GM12878 (cell line): Measurements from ENCODE around the gene EXO1. TPM values are rescaled to one million over a fixed set of nuclear protein-coding genes. Genes with fewer than 3 reads are reported as not detected.

ENCODE experiments used
- ATAC-seq: fragments of 200-7000 bp; cut with Tn5 transposase; 3 replicates; pipeline ENCODE4 v1.9.1; 2020; ENCODE audit warnings: mild to moderate bottlenecking, moderate library complexity
- BruUV-seq: library from RNA; stranded (reverse); fragments of 400-500 nt; replicated peaks from 2 replicates; lab custom pipeline; 2021; lab: Mats Ljungman, UMichigan
- CTCF ChIA-PET: fragments of 300-600 bp; sonication (Branson Sonifier 250); formaldehyde crosslinking; extraction: SDS; loops from one replicate; lab custom pipeline; 2021; ENCODE audit warnings: inconsistent platforms; lab: Yijun Ruan, JAX
- POLR2A ChIA-PET: fragments of 350-600 bp; formaldehyde crosslinking; extraction: SDS; loops from one replicate; lab custom pipeline; 2021; ENCODE audit warnings: inconsistent platforms; lab: Charles Lee
- RAD21 ChIA-PET: fragments of 300-600 bp; sonication (Branson Sonifier 250); formaldehyde crosslinking; loops from one replicate; lab custom pipeline; 2023; ENCODE audit warnings: antibody characterized with exemption; ENCODE audit not compliant: unreplicated experiment; lab: Charles Lee
- SMC1A ChIA-PET: fragments of 300-600 bp; sonication (Branson Sonifier 250); formaldehyde crosslinking; loops from one replicate; lab custom pipeline; 2023; ENCODE audit not compliant: unreplicated experiment, uncharacterized antibody; lab: Charles Lee
- DNase-seq: peaks from one replicate; pipeline ENCODE4 v3.0.0-alpha.2; 2011; ENCODE audit warnings: low read depth, low spot score
- FAIRE-seq: peaks from 3 replicates; lab custom pipeline; 2011; peaks lifted over from hg19 to GRCh38; lab: Jason Lieb, UNC
- H2AFZ ChIP-seq: 2 replicates; pipeline ENCODE4 v1.6.0; 2011; ENCODE audit warnings: low read depth, low read length, control low read depth; ENCODE audit not compliant: control insufficient read depth
- H3K27ac ChIP-seq: 2 replicates; pipeline ENCODE4 v1.5.1; 2011; ENCODE audit warnings: control low read depth; ENCODE audit not compliant: control insufficient read depth, insufficient read depth
- H3K27me3 ChIP-seq, 2 experiments: replicated peaks in 1 of 2; 2 replicates each; pipeline versions ENCODE4 v1.6.0 to v1.6.1; 2011; ENCODE audit warnings: low read length in 1 of 2; ENCODE audit not compliant: control insufficient read depth in 2 of 2, insufficient read depth in 2 of 2
- H3K36me3 ChIP-seq, 2 experiments: 2 replicates each; pipeline ENCODE4 v1.5.1; 2011; ENCODE audit warnings: low read length in 1 of 2; ENCODE audit not compliant: control insufficient read depth in 2 of 2, insufficient read depth in 2 of 2
- H3K4me1 ChIP-seq: 2 replicates; pipeline ENCODE4 v1.6.1; 2011; ENCODE audit warnings: mild to moderate bottlenecking, low read length, moderate library complexity, mixed read lengths; ENCODE audit not compliant: control insufficient read depth, insufficient read depth
- H3K4me2 ChIP-seq: 2 replicates; pipeline ENCODE4 v1.6.0; 2011; ENCODE audit warnings: control low read depth; ENCODE audit not compliant: control insufficient read depth, insufficient read depth
- H3K4me3 ChIP-seq: fragments of 200-600 bp; sonication (generic); 2 replicates; pipeline ENCODE4 v1.5.1; 2016
- H3K79me2 ChIP-seq: 2 replicates; pipeline ENCODE4 v1.6.0; 2011; ENCODE audit warnings: low read length; ENCODE audit not compliant: control insufficient read depth, insufficient read depth
- H3K9ac ChIP-seq: 2 replicates; pipeline ENCODE4 v1.8.0; 2011; ENCODE audit warnings: low read length, control low read depth, mixed read lengths; ENCODE audit not compliant: control insufficient read depth, insufficient read depth
- H3K9me3 ChIP-seq: replicated peaks from 3 replicates; pipeline ENCODE4 v1.5.1; 2011; ENCODE audit warnings: mild to moderate bottlenecking, low read length; ENCODE audit not compliant: control insufficient read depth, insufficient read depth
- H4K20me1 ChIP-seq: 2 replicates; pipeline ENCODE4 v1.6.0; 2011; ENCODE audit not compliant: control insufficient read depth, insufficient read depth
- BCL3 ChIP-seq: IDR thresholded peaks from 2 replicates; pipeline ENCODE4 v1.6.1; 2011; ENCODE audit warnings: borderline replicate concordance, low read depth, mild to moderate bottlenecking, moderate library complexity, low read length; ENCODE audit not compliant: insufficient read depth, poor library complexity, severe bottlenecking
- CEBPZ ChIP-seq: fragments of 150-350 bp; IDR thresholded peaks from 2 replicates; pipeline ENCODE4 v1.6.1; 2016; ENCODE audit warnings: low read depth, low read length
- MEF2B ChIP-seq: fragments of 450-650 bp; IDR thresholded peaks from 2 replicates; pipeline ENCODE4 v1.6.1; 2018; ENCODE audit warnings: mild to moderate bottlenecking, moderate library complexity; ENCODE audit not compliant: partially characterized antibody, poor library complexity, severe bottlenecking
- MLLT1 ChIP-seq: fragments of 450-650 bp; IDR thresholded peaks from 2 replicates; pipeline ENCODE4 v1.6.1; 2016; ENCODE audit warnings: mild to moderate bottlenecking
- NBN ChIP-seq: fragments of 450-650 bp; IDR thresholded peaks from 2 replicates; pipeline ENCODE4 v1.6.1; 2016
- POU2F2 ChIP-seq: IDR thresholded peaks from 3 replicates; pipeline ENCODE4 v1.6.1; 2011; ENCODE audit warnings: low read depth, mild to moderate bottlenecking, low read length, borderline replicate concordance
- RB1 ChIP-seq: fragments of 450-650 bp; formaldehyde crosslinking; IDR thresholded peaks from 2 replicates; pipeline ENCODE4 v1.6.1; 2017; ENCODE audit warnings: mild to moderate bottlenecking, borderline replicate concordance
- RCOR1 ChIP-seq: conservative IDR thresholded peaks from 2 replicates; pipeline ENCODE4 v1.6.1; 2012; ENCODE audit warnings: low read depth, low read length, improper control_type of control experiment
- SMAD1 ChIP-seq: fragments of 450-650 bp; IDR thresholded peaks from 2 replicates; pipeline ENCODE4 v1.6.1; 2018; ENCODE audit warnings: mild to moderate bottlenecking, low read depth; ENCODE audit not compliant: partially characterized antibody
- ZNF207 ChIP-seq: fragments of 450-650 bp; IDR thresholded peaks from 2 replicates; pipeline ENCODE4 v1.6.1; 2014; ENCODE audit warnings: antibody characterized with exemption, mild to moderate bottlenecking, borderline replicate concordance
- ZNF384 ChIP-seq: IDR thresholded peaks from 2 replicates; pipeline ENCODE4 v1.6.1; 2012; ENCODE audit warnings: low read depth, mild to moderate bottlenecking, low read length, improper control_type of control experiment, borderline replicate concordance
- ZNF622 ChIP-seq: fragments of 450-650 bp; IDR thresholded peaks from 2 replicates; pipeline ENCODE4 v1.6.1; 2017; ENCODE audit warnings: mild to moderate bottlenecking, inconsistent platforms
- ZSCAN29 ChIP-seq: fragments of 450-650 bp; IDR thresholded peaks from 2 replicates; pipeline ENCODE4 v1.6.1; 2017; ENCODE audit warnings: mild to moderate bottlenecking, moderate library complexity
- WGBS: methylation state at CpG from one replicate; pipeline ENCODE4 v1.1.6; 2016; ENCODE audit warnings: low lambda C conversion rate; ENCODE audit not compliant: insufficient replicate concordance, insufficient coverage; ENCODE audit errors: missing lambda C conversion rate; 5-methylcytosine and 5-hydroxymethylcytosine counted together
- in situ Hi-C: fragments of 300-500 bp; cut with MboI; formaldehyde crosslinking; loops from 9 replicates; pipeline ENCODE4 v1.14.3; 2018; ENCODE audit warnings: mixed read lengths
- intact Hi-C: fragments of 100-400 bp; cut with micrococcal nuclease; formaldehyde crosslinking; loops from one replicate; pipeline ENCODE4 v1.14.2; 2022; ENCODE audit not compliant: unreplicated experiment
- polyA plus RNA-seq, 11 experiments: library from polyadenylated mRNA; depleted of rRNA in 4 of 11; unstranded in 6 of 11; stranded (reverse) in 5 of 11; fragments of >200 nt; fragmentation: Nextera tagmentation in 4 of 11; fragmentation: Illumina TruSeq in 1 of 11; extraction: Ambion mirVana in 4 of 11; extraction: Trizol in 1 of 11; gene quantifications; 1 replicate in 1 of 11; 2 replicates in 10 of 11; pipeline versions ENCODE4 v1.2.1 to v1.2.3, GENCODE V29; 2011 to 2016; ENCODE audit warnings: inconsistent platforms in 2 of 11, missing spikeins in 2 of 11, low read depth in 1 of 11
- total RNA-seq, 4 experiments: library from RNA; depleted of rRNA in 3 of 4; stranded (reverse); fragments of >200 nt in 3 of 4; fragmentation: Illumina TruSeq in 1 of 4; extraction: Trizol in 1 of 4; gene quantifications; 2 replicates each; pipeline versions ENCODE4 v1.2.1 to v1.2.3, GENCODE V29; 2013 to 2021

EXO1 gene
- total and polyA plus RNA-seq, 10 of the 15 experiments (the other 5 are each of a cell fraction or from before 2014, with no cell fraction given), result 8.7 to 43.4 (median 30.6) TPM

- RAD21 ChIA-PET, result no interaction called here
- Histone ChIP-seq H3K79me2 (no peaks in the 10 kb centered on the region), H3K4me2 (no peak overlapping the region), H4K20me1 (no peaks in the 10 kb centered on the region), H3K4me3 (no peak overlapping the region), H3K36me3 (no peaks in the 10 kb centered on the region), H3K27me3 (no peaks in the 10 kb centered on the region), H2AFZ (no peak overlapping the region), H3K27ac (no peak overlapping the region), H3K4me1 (no peaks in the 10 kb centered on the region), H3K9ac (no peak overlapping the region), H3K9me3 (no peaks in the 10 kb centered on the region)
- in situ Hi-C loops, result no loop called here
- SMC1A ChIA-PET, result no interaction called here
- DNase-seq, result no peak
- ATAC-seq, result no peak
- CTCF ChIA-PET, result no interaction called here
- WGBS, result 47% methylated on average over 4 of the region's 4 CpGs
- POLR2A ChIA-PET, result no interaction called here
- BruUV-seq, result no TSS peak
- intact Hi-C loops, result no loop called here
- FAIRE-seq, result no peak
- TF ChIP-seq ZSCAN29 (no peak), ZNF207 (no peak), BCL3 (no peak), MEF2B (no peak), POU2F2 (no peak)
Measured at GRCh38 chr1:241927321-241927720, 79.3 kb downstream of the EXO1 start.

- ChIA-PET POLR2A (no interaction called here), SMC1A (no interaction called here), RAD21 (no interaction called here), CTCF (no interaction called here)
- no peaks in the 10 kb centered on the region for H3K9me3 ChIP-seq
- DNase-seq, result no peak
- no peak for FAIRE-seq
- no peaks in the 10 kb centered on the region for H3K36me3 ChIP-seq
- ATAC-seq, result no peak
- no peak overlapping the region for H3K4me2 ChIP-seq
- BruUV-seq, result no TSS peak
- no peak overlapping the region for H2AFZ ChIP-seq
- H3K9ac ChIP-seq, result no peak overlapping the region
- no peaks in the 10 kb centered on the region for H3K79me2 ChIP-seq
- intact Hi-C loops, result no loop called here
- WGBS, result 54% methylated on average over 6 of the region's 6 CpGs
- H3K4me3 ChIP-seq, result no peak overlapping the region
- no peaks in the 10 kb centered on the region for H4K20me1 ChIP-seq
- no peaks in the 10 kb centered on the region for H3K4me1 ChIP-seq
- in situ Hi-C loops, result no loop called here
- no peak overlapping the region for H3K27ac ChIP-seq
- H3K27me3 ChIP-seq, result no peaks in the 10 kb centered on the region
- TF ChIP-seq SMAD1, result no peak
- TF ChIP-seq RB1, result no peak
- no peak for TF ChIP-seq NBN
- TF ChIP-seq MLLT1, result no peak
- TF ChIP-seq ZNF384, result no peak
- no peak for TF ChIP-seq RCOR1
- no peak for TF ChIP-seq ZNF622
- no peak for TF ChIP-seq CEBPZ
Measured at GRCh38 chr1:241932845-241933244, 84.8 kb downstream of the EXO1 start.
